Kidney (tissue), 14 donors: ENCODE results near the gene CACNB2. TPM values are rescaled to one million over a fixed set of nuclear protein-coding genes. Genes with fewer than 3 reads are reported as not detected.

ENCODE experiments used
- DNase-seq, 5 donors: peaks; one replicate each; pipeline ENCODE4 v3.0.0-alpha.2; 2013 to 2020
- FAIRE-seq: peaks from 2 replicates; lab custom pipeline; 2012; peaks lifted over from hg19 to GRCh38; lab: Jason Lieb, UNC
- H3K27ac ChIP-seq, 2 donors: one replicate each; pipeline ENCODE4 v1.7.0; 2013; ENCODE audit warnings: low read depth in 2 of 2, low read length in 2 of 2, inconsistent platforms in 1 of 2
- H3K27me3 ChIP-seq: one replicate; pipeline ENCODE4 v1.7.1; 2013; ENCODE audit warnings: low read length, inconsistent platforms; ENCODE audit not compliant: control insufficient read depth, insufficient read depth
- H3K36me3 ChIP-seq, 3 donors: one replicate each; pipeline versions ENCODE4 v1.7.0 to v1.7.1; 2013; ENCODE audit warnings: low read length in 3 of 3, control low read depth in 1 of 3, inconsistent platforms in 1 of 3; ENCODE audit not compliant: insufficient read depth in 3 of 3, control insufficient read depth in 2 of 3
- H3K4me1 ChIP-seq, 3 donors: one replicate each; pipeline versions ENCODE4 v1.7.0 to v1.7.1; 2013; ENCODE audit warnings: low read length in 3 of 3, inconsistent platforms in 1 of 3, low read depth in 1 of 3; ENCODE audit not compliant: control insufficient read depth in 2 of 3, insufficient read depth in 2 of 3
- H3K4me3 ChIP-seq, 3 donors: one replicate each; pipeline versions ENCODE4 v1.7.0 to v1.8.1; 2013; ENCODE audit warnings: low read length in 3 of 3, control low read depth in 1 of 3, inconsistent platforms in 1 of 3
- H3K9ac ChIP-seq, 3 donors: one replicate each; pipeline versions ENCODE4 v1.7.0 to v1.7.1; 2013; ENCODE audit warnings: low read length in 3 of 3, control low read depth in 1 of 3, inconsistent platforms in 1 of 3
- H3K9me3 ChIP-seq, 3 donors: one replicate each; pipeline versions ENCODE4 v1.7.0 to v1.7.1; 2013; ENCODE audit warnings: low read length in 3 of 3, control low read depth in 1 of 3, inconsistent platforms in 1 of 3; ENCODE audit not compliant: control insufficient read depth in 2 of 3, insufficient read depth in 1 of 3
- CTCF ChIP-seq: IDR thresholded peaks from 3 replicates; pipeline ENCODE4 v1.5.1; 2012; ENCODE audit warnings: mild to moderate bottlenecking, moderate library complexity, borderline replicate concordance; ENCODE audit not compliant: insufficient read depth; ENCODE audit errors: extremely low read depth
- intact Hi-C: fragments of 100-400 bp; cut with DNase I; formaldehyde crosslinking; loops from one replicate; pipeline ENCODE4 v1.11.1; 2022
- polyA plus RNA-seq: library from polyadenylated mRNA; stranded (reverse); fragments of 350-450 nt; fragmentation: Illumina TruSeq; extraction: RNeasy Lipid Tissue Mini Kit (QIAGEN cat#74804); gene quantifications from one replicate; pipeline ENCODE4 v1.2.3, GENCODE V29; 2014; ENCODE audit warnings: low read depth, low replicate concordance; ENCODE audit not compliant: insufficient read depth
- total RNA-seq: library from RNA; stranded (reverse); fragmentation: NEBNext Ultra II Directional; extraction: Animal tissue kit (Norgen Biotek cat#: 25700); gene quantifications from one replicate; pipeline ENCODE4 v1.2.1, GENCODE V29; 2021
- donor health status: control.
- donor health status: control.
- donor health status: control.
- donor health status: control.
- donor health status: control.
- donor health status: DM: yes; HTN: yes; CAD: no.
- donor health status: Normal renal cell carcinoma (clear cell type).

CACNB2 gene
- total and polyA plus RNA-seq, 2 donors from 2014 or later, result 2.8 TPM

- H3K36me3 ChIP-seq, result no peaks in the 10 kb centered on the region
- peak in 2 of 5 donors; percentile 74 to 80 for DNase-seq
- H3K9me3 ChIP-seq, result no peaks in the 10 kb centered on the region
- intact Hi-C loops, result no loop called here
- peak overlapping the region in 1 of 3 donors; percentile 28 for H3K9ac ChIP-seq
- FAIRE-seq, result peak; percentile 41
- peak overlapping the region in 1 of 3 donors; percentile 20 for H3K4me3 ChIP-seq
- no peaks in the 10 kb centered on the region for H3K27me3 ChIP-seq
- peak; percentile 47 for TF ChIP-seq CTCF
- peak overlapping the region in 1 of 2 donors; percentile 20 for H3K27ac ChIP-seq
- peaks cover 0 to 4% (median 3%) of the 10 kb centered on the region in 3 donors for H3K4me1 ChIP-seq
These were observed 172.3 kb downstream of the CACNB2 start for GRCh38 chr10:18312374-18313139.

DNA sequence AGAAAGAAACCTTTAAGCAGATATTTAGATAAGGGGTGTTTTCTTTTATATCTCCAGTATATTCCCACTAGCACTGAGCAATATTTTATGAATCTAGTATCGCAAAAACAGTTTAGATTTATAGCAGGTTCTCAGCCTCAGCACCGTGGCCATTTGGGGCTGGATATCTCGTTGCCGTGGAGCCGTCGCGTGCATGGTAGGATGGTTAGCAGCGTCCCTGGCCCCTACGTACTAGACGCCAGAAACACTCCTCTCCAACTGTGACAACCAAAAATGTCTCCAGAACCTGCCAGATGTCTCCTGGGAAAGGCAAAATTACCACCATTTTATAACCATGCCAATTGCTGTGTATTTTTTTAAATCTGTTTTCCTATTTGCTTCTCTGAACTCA is 172.9 kb downstream of the CACNB2 start:
- DNase-seq (peak in 2 of 5 donors; percentile 34 to 45), FAIRE-seq (no peak)
- intact Hi-C loops, result no loop called here
- Histone ChIP-seq H3K36me3 (no peaks in the 10 kb centered on the region), H3K9ac (peak overlapping the region in 2 of 3 donors; percentile 24 to 28), H3K4me3 (peak overlapping the region; percentile 1 to 58 (median 20)), H3K9me3 (no peaks in the 10 kb centered on the region), H3K27me3 (no peaks in the 10 kb centered on the region), H3K4me1 (peaks cover 0 to 4% (median 3%) of the 10 kb centered on the region in 3 donors), H3K27ac (peak overlapping the region; percentile 25 to 83)
- no peak for TF ChIP-seq CTCF

DNA sequence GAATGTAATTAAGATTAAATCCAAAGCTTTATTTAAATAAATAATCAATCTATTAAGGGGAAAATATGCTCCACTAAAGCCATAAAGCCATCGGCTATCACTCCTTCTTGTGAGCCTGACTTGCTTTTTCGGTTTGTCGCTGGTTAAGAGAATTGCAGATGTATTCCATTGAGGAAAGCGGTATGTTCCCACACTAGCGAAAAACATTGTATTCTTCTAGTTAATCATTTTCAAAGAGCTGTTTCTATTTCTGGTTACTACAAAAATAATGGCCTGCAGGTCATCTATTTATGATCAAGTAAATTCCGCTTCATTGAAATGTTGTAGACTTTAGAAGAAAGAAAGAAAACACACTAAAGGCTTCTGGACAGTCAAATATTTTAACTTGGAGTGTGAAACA is 173.4 kb downstream of the CACNB2 start:
- peaks cover 0 to 4% (median 3%) of the 10 kb centered on the region in 3 donors for H3K4me1 ChIP-seq
- peak overlapping the region in 2 of 3 donors; percentile 24 to 28 for H3K9ac ChIP-seq
- FAIRE-seq (peak; percentile 83), DNase-seq (peak in 2 of 5 donors; percentile 66 to 69)
- H3K9me3 ChIP-seq, result no peaks in the 10 kb centered on the region
- intact Hi-C loops, result no loop called here
- no peaks in the 10 kb centered on the region for H3K27me3 ChIP-seq
- H3K4me3 ChIP-seq, result peak overlapping the region in 2 of 3 donors; percentile 20 to 58
- no peaks in the 10 kb centered on the region for H3K36me3 ChIP-seq
- no peak for TF ChIP-seq CTCF
- H3K27ac ChIP-seq, result peak overlapping the region in 1 of 2 donors; percentile 83
